HG03066 (cell line): ENCODE measurements around the gene LAMC1.

Source experiments
- ATAC-seq: cut with Tn5 transposase; IDR thresholded peaks from one replicate; pipeline ENCODE4 v1.9.1; 2021; ENCODE audit warnings: low read depth; ENCODE audit not compliant: unreplicated experiment

Gene LAMC1

DNA sequence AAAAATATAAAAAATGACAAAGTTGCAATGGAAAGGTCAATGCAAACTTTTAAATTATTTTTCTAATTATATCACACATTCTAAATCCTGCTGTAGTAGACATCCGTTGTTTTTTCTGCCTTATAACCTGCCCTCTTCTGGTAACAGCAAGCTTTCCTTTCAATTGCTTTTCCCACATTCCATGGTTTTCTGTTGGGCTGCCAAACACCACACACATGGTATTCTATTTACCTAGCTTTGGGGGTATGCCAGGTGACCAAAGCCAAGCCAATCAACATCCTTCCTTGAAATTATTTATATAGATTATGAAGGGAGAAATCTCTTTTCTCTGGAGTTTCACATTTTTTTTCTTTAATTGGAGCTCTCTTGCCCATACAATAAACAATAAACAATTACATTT is 3.4 kb upstream of the LAMC1 start:
- ATAC-seq, result no peak

DNA sequence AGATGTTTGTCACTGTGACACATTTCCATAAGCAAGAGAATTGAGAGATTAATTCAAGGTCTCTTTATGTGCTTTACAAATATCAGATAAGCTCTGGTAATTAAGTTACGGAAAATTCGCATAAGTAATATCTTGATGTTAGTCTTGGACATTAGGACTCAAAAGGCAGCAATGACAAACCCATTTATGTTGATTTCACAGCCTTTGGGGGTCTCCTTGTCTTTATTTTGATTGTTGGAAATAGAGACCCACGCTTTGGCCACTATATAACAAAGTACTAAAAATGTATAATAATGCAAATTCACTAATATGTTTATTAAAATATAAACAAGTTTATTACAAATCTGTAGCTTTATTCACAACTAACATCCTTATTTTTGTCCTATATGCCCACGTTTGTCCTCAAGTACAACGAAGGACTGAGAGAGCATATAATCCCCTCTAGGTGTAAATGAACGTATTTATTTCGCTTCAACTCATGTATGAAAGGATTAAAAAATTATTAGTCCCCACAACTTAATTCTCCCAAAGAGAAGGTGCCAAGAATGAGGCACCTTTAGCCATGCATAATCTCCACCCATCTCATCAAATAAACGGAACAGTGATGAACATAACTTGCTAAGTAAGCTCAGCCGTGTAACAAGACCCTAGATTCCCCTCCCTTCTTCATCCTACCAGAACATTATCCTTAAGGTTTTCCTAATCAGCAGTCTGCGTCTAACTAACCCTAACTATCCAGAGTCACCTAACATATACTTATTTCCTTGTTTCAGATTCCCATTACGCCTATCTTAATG is 1.6 kb upstream of the LAMC1 start:
- no peak for ATAC-seq

DNA sequence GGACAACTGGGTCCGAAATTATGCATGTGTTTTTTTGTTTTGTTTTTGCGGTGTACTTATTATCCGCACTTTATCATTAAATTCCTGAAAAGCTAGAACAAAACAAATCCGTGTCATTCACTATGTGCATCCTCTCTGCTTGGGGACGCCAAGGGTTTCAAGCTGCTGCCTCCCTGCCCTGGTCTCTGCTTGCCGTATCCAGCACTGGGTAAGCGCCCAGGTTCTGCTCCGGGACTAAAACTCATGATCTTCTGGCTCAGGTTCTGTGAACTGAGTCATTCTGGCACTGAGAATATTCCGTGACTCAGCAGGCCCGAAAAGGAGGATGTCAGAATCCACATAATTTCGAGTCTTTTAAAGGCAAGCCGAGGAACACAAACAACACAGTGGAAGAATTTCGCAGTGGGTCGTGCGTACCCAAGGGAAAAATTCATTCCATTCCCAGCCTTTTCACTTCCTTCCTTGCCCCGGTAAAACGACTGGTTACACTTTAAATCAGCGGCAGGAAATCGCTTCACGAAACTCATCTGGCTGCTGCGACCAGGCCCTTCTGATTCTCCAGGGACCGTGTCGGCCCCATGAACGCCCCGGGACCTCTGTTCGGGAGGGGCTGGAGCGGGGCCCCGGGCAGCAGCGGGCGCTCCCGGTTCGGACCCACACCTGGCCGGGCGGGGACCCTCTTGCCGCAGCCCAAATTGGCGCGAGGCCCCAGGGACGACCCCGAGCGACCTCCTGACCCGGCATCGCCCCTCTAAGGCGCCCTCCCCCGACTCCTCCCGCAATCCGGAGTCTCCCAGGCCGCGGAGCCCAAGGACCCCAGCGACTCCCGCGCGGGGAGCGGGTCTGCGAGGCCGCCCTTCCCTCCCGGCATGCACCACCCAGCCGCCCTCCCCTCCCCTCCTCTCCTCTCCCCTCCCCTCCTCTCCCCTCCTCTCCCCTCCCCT is 746 bp upstream of the LAMC1 start:
- peak; percentile 38 for ATAC-seq

DNA sequence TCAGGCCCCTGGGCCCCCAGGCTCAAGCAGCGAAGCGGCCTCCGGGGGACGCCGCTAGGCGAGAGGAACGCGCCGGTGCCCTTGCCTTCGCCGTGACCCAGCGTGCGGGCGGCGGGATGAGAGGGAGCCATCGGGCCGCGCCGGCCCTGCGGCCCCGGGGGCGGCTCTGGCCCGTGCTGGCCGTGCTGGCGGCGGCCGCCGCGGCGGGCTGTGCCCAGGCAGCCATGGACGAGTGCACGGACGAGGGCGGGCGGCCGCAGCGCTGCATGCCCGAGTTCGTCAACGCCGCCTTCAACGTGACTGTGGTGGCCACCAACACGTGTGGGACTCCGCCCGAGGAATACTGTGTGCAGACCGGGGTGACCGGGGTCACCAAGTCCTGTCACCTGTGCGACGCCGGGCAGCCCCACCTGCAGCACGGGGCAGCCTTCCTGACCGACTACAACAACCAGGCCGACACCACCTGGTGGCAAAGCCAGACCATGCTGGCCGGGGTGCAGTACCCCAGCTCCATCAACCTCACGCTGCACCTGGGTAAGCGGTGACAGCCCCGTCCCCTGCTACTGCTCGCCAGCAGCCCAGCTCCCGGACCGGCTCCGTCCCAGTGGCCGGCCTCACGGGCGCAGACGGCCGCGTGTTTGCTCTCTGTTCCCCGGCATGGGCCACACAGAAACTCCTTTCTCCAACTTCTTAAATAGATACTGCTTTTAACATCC is 539 bp downstream of the LAMC1 start:
- ATAC-seq, result peak; percentile 55

DNA sequence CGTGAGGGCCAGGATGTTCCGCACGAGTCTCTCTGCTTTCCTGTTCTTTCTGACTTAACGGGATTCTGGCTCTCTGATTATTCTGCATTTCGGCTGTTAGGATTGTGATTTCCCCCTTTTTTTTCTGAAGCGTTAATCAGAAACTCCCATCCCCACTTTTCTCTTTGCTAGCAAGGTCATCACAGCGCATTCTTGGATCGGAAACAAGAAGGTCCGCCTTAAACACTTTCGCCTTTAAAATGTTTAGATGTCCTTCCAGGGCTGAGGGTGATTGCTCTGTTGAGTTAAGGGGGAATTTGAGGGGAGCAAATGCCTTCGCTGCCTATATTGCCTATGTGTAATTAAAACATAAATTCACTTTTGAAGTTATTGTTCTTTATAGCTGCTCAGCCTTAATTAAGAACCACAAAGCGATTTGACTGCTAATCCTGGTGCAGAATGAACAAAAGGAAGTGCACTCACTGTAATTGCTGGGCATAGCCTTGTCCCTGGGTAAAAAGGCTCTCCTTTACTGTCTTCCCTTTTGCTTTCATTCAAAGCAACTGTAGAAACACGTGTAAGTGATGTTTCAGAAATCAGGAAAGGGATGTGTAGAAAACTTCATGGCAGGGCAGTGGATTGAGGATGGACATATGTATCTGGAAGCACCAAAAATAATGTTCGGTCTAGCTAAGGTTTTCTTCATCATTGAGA is 1.2 kb downstream of the LAMC1 start:
- no peak for ATAC-seq

DNA sequence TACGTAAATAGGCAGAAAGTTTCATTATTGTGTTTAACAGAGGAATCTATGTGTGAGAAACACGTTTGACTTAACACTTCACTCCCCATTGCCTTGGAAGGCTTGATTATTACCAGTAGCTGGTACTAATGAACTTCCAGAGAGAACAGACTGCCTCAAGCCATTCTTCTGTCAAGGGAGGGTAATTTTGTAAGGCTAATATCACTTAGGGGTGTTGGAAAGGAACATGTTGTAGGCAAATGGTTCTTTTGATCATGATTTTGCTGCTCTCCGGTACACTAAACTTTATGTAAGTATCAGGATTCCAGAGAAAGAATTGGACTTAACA is 1.8 kb downstream of the LAMC1 start:
- ATAC-seq, result no peak

DNA sequence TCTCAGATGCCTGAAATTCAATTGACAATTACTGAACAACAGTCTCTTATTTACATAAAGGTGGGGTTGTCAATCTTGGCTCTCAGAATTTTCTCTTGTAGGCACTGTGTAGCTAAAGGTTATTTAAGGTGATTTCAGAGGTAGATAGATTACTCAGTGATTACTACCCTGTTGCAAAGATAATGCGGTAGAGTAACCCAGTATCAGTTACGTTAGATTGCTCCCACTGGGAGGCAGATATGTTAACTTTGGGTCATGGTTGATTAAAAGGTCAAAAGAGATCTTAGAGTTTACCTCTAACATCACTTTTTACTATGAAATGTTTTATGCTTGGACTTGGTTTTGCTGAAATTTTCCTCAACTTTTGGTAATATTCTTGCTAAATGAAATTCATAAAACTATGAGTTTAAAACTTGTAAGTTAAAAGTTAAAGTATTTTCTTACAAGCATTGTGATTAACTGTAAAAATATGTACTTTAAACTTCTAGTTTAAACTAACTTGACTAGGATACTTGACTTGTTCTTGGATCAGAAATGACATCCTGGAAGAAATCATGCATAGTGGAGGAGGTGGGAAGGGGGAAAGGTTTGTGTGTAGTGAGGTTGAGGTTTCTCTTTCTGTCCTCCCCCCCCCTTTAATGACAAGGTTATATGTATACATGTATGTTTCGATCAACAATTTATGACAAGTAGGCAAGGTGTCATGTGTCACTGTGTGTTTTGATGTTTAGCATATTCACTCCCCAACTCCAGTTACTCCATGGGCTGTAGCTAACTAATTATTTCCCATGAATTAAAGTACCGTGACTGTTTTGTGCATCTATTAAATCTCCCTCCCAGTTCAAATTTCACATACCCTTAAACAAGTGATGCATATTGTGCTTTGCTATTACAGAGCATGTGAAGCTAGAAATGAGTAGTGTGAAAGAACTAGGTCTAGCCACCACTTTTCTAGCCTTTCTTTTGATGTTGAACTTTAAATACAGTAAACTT is 2.9 kb downstream of the LAMC1 start:
- ATAC-seq, result no peak

DNA sequence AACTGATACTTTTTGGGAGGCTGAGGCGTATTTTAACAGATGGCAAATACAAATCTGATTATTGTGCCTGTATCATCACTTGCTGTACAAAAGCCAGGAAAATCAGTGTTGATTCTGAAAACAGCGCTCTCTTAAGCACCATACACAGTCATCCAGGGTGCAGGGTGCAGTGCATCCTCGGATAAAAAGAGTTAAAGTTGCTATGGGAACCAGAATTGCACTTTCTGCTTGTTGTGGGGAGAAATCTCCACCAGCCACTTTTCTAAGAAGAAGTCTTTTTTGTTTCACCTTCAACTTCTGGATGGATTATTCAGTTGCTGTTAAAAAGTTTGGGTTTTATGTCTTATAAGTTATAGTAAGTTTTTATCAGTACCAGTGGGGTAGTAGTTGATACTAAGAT is 3.8 kb downstream of the LAMC1 start:
- no peak for ATAC-seq

DNA sequence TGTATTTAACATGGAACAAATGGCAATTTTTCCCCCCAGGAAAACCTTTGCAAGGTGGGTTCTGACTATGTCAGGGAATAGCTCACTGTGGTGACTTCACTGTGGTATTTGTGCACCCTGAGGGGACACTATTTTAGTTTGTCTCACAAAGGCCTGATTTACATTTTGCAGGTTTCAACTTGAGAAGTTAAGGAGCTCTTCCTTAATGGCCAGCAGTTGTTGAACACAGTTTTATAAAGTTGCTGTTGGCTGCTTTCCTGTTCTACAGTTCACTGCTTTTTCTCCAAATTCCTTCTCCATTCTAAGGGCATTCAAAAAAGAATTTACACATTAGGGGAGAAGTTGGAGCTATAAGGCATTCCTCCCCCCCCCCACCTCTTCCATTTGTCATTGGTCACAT is 4.6 kb downstream of the LAMC1 start:
- ATAC-seq, result no peak

DNA sequence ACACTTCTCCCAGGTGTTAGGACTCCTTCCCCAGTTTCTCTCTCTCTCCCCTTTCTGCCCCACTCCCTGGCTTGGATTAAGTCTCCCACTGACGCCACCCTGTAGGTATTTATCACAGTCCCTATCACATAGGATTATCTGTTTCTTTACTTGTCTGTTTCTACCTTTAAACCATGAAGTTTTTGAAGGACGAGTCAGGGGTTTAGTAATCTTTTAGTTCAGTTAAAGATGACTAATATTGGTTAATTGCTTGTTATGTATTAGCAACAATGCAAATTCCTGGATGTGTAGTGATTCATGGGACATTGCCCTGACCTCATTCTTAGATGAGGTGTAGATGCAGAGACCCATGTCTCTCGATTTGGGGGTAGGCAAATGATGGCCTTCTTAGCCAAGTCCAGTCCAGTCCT is 6.4 kb downstream of the LAMC1 start:
- ATAC-seq, result no peak

DNA sequence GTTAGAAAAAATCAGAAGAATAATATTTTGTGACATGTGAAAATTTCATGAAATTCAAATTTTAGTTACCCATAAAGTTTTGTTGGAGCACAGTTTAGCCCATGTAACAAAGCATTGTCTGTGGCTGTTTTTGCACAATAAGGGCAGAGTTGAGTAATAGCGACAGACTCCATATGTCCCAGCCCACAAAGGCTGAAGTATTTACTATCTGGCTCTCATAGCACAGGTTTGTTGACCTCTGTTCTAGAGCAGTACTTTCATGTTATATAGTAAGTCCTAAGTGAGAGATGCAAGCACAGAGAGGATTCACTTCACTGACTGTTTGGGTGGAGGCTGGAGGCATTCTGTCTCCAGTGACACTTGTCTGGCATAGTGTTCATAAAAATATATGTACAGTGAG is 6.8 kb downstream of the LAMC1 start:
- ATAC-seq, result no peak

DNA sequence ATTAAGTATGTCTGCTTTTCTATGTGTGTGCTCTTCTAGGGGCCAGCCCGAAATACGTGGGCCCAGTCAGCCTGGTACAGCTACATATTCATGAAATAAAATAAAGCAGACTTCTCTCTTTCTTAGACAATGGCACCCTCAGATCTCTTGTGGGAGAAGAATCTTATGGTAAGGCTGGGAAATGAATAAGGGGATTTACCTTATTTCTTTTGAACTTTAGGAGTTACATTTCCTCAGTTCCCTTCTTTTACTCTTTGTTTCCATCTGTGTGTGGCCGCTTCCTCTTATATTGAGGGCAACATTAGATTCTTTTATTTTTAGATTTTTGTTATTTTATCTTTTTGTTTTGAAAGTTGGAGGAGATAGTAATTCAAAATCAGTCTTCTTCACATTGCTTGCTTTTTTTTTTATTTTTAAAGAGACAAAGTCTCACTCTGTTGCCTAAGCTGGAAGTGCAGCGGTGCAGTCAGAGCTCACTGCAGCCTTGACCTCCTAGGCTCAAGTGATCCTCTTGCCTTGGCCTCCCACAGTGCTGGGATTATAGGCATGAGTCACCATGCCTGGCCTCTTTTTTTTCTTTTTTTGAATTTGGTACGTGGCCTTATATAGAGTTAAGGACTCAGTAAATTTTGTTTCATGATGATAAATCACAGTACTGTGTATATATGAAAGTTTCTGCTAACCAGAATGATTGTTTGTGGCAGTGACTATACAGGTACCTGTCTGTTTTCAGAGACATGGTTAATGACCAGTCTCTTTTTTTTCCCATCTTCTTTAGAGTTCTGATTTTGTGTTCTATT is 9.1 kb downstream of the LAMC1 start:
- ATAC-seq, result no peak

DNA sequence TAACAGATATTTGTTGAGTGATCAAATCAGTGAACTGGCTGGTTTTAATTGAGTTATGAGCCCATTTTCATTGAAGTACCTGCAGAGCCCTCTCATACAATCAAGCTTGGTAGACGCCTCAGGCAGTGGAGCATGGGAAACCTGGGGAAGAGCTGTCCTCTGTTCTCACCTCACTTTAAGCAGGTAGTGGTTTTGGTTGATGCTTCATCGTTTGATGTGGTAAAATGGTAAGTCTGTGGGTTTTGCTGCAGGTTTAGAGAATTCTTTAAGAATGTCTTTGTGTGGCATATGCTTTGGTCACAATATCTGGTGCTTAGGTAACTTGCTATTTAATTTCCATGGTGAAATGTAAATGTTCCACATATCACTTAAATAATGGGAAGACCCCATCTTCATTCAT is 10.0 kb downstream of the LAMC1 start:
- no peak for ATAC-seq

DNA sequence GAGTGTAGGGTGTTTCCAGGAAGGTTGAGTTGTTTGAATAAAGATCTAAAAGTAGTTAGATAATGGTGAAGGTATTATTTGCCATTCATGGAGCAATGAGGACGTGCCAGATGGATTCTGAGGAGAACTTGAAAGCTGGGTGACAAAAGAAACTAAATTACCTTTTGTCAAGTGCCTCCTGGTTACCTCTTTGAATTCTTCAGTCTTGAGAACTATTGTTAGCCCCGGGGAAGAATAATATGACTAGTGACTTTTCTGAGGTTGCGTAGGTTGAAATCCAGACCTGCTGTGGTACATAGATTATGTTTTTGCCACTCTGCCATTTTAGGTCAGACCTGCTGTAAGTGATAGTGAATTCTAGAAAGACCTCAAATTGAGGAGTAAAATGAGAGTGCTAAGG is 11.5 kb downstream of the LAMC1 start:
- ATAC-seq, result no peak

DNA sequence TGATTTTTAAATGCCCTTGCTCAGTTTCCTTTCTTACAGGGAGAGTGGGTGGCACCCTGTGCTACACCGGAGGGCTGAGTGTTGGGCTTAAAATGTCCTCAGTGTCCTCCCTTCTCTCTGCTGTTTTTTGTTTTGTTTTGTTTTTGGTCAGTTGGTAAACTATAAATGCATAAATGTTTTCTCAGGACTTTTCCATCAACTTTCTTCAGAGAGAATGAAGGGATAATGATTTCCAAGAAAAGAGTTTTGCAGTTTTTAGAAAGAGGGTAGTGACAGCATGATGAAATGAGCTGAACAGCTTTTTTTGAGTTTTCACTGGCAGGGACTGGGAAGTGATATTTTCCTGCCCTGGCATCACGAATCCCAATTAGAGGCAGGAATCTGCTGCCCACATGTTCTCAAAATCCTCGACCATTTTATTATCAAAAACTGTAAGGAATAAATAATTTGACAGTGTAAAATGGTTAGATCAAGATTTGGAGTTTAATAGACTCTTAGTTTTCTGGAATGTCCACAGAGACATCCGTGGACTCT is 15.2 kb downstream of the LAMC1 start:
- no peak for ATAC-seq

DNA sequence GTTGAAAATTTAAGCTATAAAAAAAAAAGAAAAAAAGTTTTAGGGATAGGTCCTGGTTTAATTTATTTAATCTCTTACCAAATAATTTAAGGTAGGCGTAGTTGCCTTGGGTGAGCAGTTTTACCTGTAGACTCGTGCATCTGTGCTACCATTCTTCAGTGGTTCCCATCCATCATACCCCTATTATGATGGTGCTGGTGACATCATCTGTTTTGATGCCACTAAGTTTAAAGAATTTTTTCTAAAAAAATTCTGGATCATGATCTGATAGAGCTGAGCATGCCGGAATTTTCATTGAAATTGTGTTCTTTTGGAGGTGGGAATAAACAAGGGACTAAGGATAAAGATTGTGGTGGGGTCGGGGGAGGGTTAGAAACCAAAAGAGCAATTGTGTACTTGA is 15.7 kb downstream of the LAMC1 start:
- no peak for ATAC-seq

DNA sequence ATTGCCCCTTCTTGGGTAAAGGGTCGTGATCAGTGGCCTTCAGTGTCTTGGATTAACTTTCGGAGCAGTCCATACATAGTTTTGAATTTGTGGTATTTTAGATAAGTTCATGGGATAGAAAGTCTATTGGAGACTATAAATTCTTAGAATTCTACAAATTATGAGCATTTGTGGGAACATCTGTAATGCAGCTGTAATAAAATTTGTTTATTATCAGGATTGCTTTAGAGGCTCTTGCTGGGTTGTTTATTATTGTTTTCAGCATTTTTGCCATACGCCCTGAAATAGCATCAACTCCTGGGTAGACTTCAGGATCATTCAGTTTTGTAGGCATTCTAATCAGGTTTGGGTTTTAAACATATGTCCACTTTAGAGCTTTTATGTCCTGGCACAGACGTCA is 16.1 kb downstream of the LAMC1 start:
- ATAC-seq, result no peak

DNA sequence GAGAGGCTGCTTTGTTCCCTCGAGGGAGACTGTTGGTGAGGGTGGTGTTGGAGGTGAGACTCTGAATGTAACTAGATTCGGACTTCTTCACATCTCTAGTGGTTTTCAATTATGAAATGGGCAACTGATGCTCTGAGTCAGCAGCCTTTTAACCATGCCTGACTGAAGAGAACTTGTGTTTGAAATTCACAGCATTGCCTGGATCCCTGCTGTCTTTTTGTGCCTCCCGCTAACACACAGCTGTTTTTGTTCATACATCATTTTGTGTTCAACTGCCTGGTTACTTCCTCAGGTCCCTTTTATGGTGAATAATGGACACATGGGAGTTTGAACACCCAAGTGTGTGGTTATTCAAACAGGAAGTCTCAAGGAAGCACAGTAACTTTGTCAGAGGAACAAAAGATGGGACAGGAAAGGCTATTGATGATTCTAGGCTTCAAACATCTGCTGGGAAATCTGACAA is 16.8 kb downstream of the LAMC1 start:
- peak; percentile 52 for ATAC-seq
